ENCODE results near the gene MRPS17. TPM values are rescaled to one million over a fixed set of nuclear protein-coding genes. Genes with fewer than 3 reads are reported as not detected.

MRPS17 gene
- 15.2 and 21.1 TPM in 2 replicates for total RNA-seq (2012; rRNA removed)
- 8.9 and 9.9 TPM in 2 replicates for polyA plus RNA-seq (2012; rRNA removed)
- 4.4 and 6.9 TPM in 2 replicates for polyA plus RNA-seq (2012; cell fraction: cytosol; rRNA removed)
- 0.82 and 3.6 TPM in 2 replicates for polyA plus RNA-seq (2012; cell fraction: nucleus; rRNA removed; ENCODE audit: low replicate concordance)
- percentile 52 among the genes with signal in this experiment for Bru-seq, nascent RNA
- BruChase-seq, experiment 1, labeled RNA remaining after a 6-hour chase = percentile 70 among the genes with signal in this experiment
- percentile 74 among the genes with signal in this experiment for BruChase-seq, experiment 2, labeled RNA remaining after a 2-hour chase
- long read RNA-seq, transcript MRPS17-201 (3 exons, 1,845 nt) = major isoform, 13 of 18 reads
- long read RNA-seq, partial matches to known transcripts = 2 of 18 reads
- long read RNA-seq, other reads (novel, unspliced or antisense) = 3 of 18 reads

GRCh38 chr7:55951637-55952351 is at the start of gene MRPS17:
Gene MRPS17, plus strand, starts transcription at chr7:55951877. Its CDS starts 1,319 bp downstream, at chr7:55953196.
- CTCF ChIA-PET = no interaction called here

More at GRCh38 chr7:55951637-55952351, at the start of gene MRPS17:
- Histone ChIP-seq H3K14ac (replicated peaks; ENCODE audit: low read depth, low read length) (peak within 1 kb of the TSS; percentile 67), H3K9me1 (ENCODE audit: insufficient read depth, low read length) (no peaks in the 10 kb centered on the region), H4K5ac (ENCODE audit: low read depth, low read length) (peak within 1 kb of the TSS; percentile 79), H2AK9ac (replicated peaks; ENCODE audit: low read depth, low read length, poor library complexity) (peak within 1 kb of the TSS; percentile 86), H3K36me3 (ENCODE audit: control insufficient read depth, insufficient read depth, low read length) (peaks cover 8% of the 10 kb centered on the region), H2BK15ac (ENCODE audit: low read depth, low read length) (no peak within 1 kb of the TSS), H4K8ac (ENCODE audit: low read depth in 2 of 2, low read length in 2 of 2) (peak within 1 kb of the TSS; percentile 90 to 92), H3K27ac (ENCODE audit: insufficient read depth, low read length) (peak within 1 kb of the TSS; percentile 10), H4K20me1 (ENCODE audit: insufficient read depth, low read length) (no peaks in the 10 kb centered on the region), H2AK5ac (ENCODE audit: low read depth, low read length) (no peak within 1 kb of the TSS; the same call in 1 of the 2 replicates), H3K4me2 (ENCODE audit: low read depth, low read length) (peak within 1 kb of the TSS; percentile 89), H3K23ac (ENCODE audit: low read depth, low read length) (no peak within 1 kb of the TSS), H3K4ac (ENCODE audit: low read depth, low read length) (peak within 1 kb of the TSS; percentile 41), H3K56ac (ENCODE audit: extremely low read depth, insufficient read depth, low read length) (no peak within 1 kb of the TSS), H3K79me1 (ENCODE audit: low read depth in 1 of 2, low read length in 2 of 2) (peaks cover 7 to 15% of the 10 kb centered on the region in 2 experiments; a peak in 3 of 4 replicates), H3K9ac (ENCODE audit: low read depth, low read length) (peak within 1 kb of the TSS; percentile 79), H4K91ac (ENCODE audit: insufficient read depth, low read depth, low read length) (peak within 1 kb of the TSS; percentile 46; the same call in 1 of the 2 replicates), H2BK5ac (ENCODE audit: low read depth, low read length, poor library complexity, severe bottlenecking) (no peak within 1 kb of the TSS), H2AFZ (replicated peaks; ENCODE audit: low read length, poor library complexity) (peak within 1 kb of the TSS; percentile 94), H3K27me3 (ENCODE audit: control insufficient read depth, insufficient read depth, low read length) (no peaks in the 10 kb centered on the region), H3K4me1 (ENCODE audit: control insufficient read depth, insufficient read depth, low read length) (no peaks in the 10 kb centered on the region), H2BK20ac (ENCODE audit: low read depth, low read length) (no peak within 1 kb of the TSS), H3K9me3 (ENCODE audit: control insufficient read depth, insufficient read depth, low read length) (no peaks in the 10 kb centered on the region), H3K4me3 (ENCODE audit: insufficient read depth, low read depth, low read length) (peak within 1 kb of the TSS; percentile 70), H3K18ac (ENCODE audit: low read depth, low read length) (no peak within 1 kb of the TSS), H2BK120ac (ENCODE audit: low read depth, low read length) (no peak within 1 kb of the TSS)
- intact Hi-C loops (cut with micrococcal nuclease) = loop anchor here (5.0 kb wide), 1 partner anchor 64 kb away; the partner anchor contains the start of gene ZNF713
- dilution Hi-C loops (cut with HindIII; ENCODE audit: low sequenced_read_pairs, unreplicated experiment) = no loop called here
- WGBS, 2 experiments (ENCODE audit: extremely low coverage in 2 of 2, insufficient read length in 1 of 2) = 0% methylated on average over 20 of the region's 53 CpGs; no CpG with 5 or more reads in 1 of the 2 experiments
- TF ChIP-seq MAFK (IDR thresholded peaks at IDR 0.05; ENCODE audit: low read depth, low read length) (no peak), CEBPB (IDR thresholded peaks at IDR 0.05; ENCODE audit: low read depth, low read length) (peak; percentile 11; the same call in 1 of the 2 replicates), MAZ (IDR thresholded peaks at IDR 0.05; ENCODE audit: borderline replicate concordance, low read depth, low read length) (peak; percentile 83; the same call in 1 of the 2 replicates), FOS (IDR thresholded peaks at IDR 0.05; ENCODE audit: low read depth, low read length) (no peak), MXI1 (IDR thresholded peaks at IDR 0.05; ENCODE audit: borderline replicate concordance, low read depth, low read length) (peak; percentile 92; the same call in 1 of the 2 replicates), USF2 (IDR thresholded peaks at IDR 0.05; ENCODE audit: low read depth, low read length) (no peak), POLR2A (IDR thresholded peaks at IDR 0.05; ENCODE audit: low read depth, low read length) (peak; percentile 56), BHLHE40 (IDR thresholded peaks at IDR 0.05; ENCODE audit: low read depth, low read length) (peak; percentile 35; the same call in 1 of the 2 replicates), NFE2L2 (IDR thresholded peaks at IDR 0.05; ENCODE audit: low read depth, low read length) (no peak), CHD1 (IDR thresholded peaks at IDR 0.05; ENCODE audit: low read depth, low read length) (no peak), RCOR1 (IDR thresholded peaks at IDR 0.05; ENCODE audit: insufficient replicate concordance, low read length) (no peak), SMC3 (IDR thresholded peaks at IDR 0.05; ENCODE audit: low read depth, low read length) (no peak), CTCF (conservative IDR thresholded peaks at IDR 0.05; ENCODE audit: low read depth, low read length) (no peak)
- POLR2A ChIA-PET (ENCODE audit: unreplicated experiment) = no interaction called here
- DNase-seq = peak; percentile 79
- peak; percentile 100 for ATAC-seq (ENCODE audit: low read depth)
- BruUV-seq (replicated peaks) = no TSS peak
- in situ Hi-C loops (cut with MboI; ENCODE audit: low sequenced_read_pairs) = loop anchor here (10.0 to 25.0 kb wide), 3 partner anchors 307 to 664 kb away; no protein-coding TSS in a partner anchor
